ENCODE results near the gene CLCN7.

DNA sequence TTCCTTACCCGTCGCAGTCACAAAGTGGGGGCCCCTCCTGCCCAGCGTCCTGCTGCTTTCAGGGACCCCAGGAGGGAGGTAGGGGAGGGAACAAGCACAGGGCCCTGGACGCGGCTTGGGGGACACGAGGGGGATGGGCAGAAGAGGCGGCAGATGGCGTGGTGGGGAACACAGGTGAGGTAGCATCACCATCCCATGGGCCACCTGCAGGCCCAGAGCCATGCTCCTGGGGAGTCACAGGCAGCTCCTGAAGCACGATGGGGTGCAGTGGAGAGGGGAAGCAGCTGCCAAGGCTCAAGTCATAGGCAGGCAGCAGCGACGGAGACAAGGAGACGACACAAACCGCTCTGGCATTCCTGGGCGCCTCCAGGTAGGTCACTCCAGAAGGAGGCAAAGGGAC, 71.1 kb downstream of the CLCN7 start:
- no peak for TF ChIP-seq CEBPB (IDR thresholded peaks at IDR 0.05; ENCODE audit: low read depth)
- TF ChIP-seq SP1 (IDR thresholded peaks at IDR 0.05; ENCODE audit: low read depth): no peak
- TF ChIP-seq, protein P1, sequence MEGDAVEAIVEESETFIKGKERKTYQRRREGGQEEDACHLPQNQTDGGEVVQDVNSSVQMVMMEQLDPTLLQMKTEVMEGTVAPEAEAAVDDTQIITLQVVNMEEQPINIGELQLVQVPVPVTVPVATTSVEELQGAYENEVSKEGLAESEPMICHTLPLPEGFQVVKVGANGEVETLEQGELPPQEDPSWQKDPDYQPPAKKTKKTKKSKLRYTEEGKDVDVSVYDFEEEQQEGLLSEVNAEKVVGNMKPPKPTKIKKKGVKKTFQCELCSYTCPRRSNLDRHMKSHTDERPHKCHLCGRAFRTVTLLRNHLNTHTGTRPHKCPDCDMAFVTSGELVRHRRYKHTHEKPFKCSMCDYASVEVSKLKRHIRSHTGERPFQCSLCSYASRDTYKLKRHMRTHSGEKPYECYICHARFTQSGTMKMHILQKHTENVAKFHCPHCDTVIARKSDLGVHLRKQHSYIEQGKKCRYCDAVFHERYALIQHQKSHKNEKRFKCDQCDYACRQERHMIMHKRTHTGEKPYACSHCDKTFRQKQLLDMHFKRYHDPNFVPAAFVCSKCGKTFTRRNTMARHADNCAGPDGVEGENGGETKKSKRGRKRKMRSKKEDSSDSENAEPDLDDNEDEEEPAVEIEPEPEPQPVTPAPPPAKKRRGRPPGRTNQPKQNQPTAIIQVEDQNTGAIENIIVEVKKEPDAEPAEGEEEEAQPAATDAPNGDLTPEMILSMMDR (IDR thresholded peaks at IDR 0.05 in 2 of 3, conservative IDR thresholded peaks at IDR 0.05 in 1 of 3; ENCODE audit: borderline replicate concordance in 1 of 3, insufficient read depth in 1 of 3, low read depth in 2 of 3, low read length in 2 of 3): no peak
- no peak for TF ChIP-seq EZH2 (IDR thresholded peaks at IDR 0.05)
- no peak for TF ChIP-seq JUND (IDR thresholded peaks at IDR 0.05)
- TF ChIP-seq RAD21 (IDR thresholded peaks at IDR 0.05; ENCODE audit: low read depth): no peak
- TF ChIP-seq EGR1 (IDR thresholded peaks at IDR 0.05; ENCODE audit: low read depth): no peak
- no peak for TF ChIP-seq TCF7L2 (IDR thresholded peaks at IDR 0.05; ENCODE audit: borderline replicate concordance, extremely low read depth, insufficient read depth, insufficient read length)
- TF ChIP-seq POLR2A (IDR thresholded peaks at IDR 0.05; ENCODE audit: borderline replicate concordance, extremely low read depth, insufficient read depth, insufficient read length): no peak
- TF ChIP-seq EZH2phosphoT487 (IDR thresholded peaks at IDR 0.05; ENCODE audit: borderline replicate concordance): no peak
- no peak for TF ChIP-seq YY1 (IDR thresholded peaks at IDR 0.05; ENCODE audit: extremely low read depth, insufficient replicate concordance, low read depth, low read length)
- no peak for TF ChIP-seq POLR2AphosphoS5 (IDR thresholded peaks at IDR 0.05; ENCODE audit: low read depth, low read length)
- no peak for TF ChIP-seq MAX (IDR thresholded peaks at IDR 0.05)
- no peak for TF ChIP-seq ZFX (IDR thresholded peaks at IDR 0.05)
